ENCODE measurements around the gene PCBP4.

PCBP4 gene

DNA sequence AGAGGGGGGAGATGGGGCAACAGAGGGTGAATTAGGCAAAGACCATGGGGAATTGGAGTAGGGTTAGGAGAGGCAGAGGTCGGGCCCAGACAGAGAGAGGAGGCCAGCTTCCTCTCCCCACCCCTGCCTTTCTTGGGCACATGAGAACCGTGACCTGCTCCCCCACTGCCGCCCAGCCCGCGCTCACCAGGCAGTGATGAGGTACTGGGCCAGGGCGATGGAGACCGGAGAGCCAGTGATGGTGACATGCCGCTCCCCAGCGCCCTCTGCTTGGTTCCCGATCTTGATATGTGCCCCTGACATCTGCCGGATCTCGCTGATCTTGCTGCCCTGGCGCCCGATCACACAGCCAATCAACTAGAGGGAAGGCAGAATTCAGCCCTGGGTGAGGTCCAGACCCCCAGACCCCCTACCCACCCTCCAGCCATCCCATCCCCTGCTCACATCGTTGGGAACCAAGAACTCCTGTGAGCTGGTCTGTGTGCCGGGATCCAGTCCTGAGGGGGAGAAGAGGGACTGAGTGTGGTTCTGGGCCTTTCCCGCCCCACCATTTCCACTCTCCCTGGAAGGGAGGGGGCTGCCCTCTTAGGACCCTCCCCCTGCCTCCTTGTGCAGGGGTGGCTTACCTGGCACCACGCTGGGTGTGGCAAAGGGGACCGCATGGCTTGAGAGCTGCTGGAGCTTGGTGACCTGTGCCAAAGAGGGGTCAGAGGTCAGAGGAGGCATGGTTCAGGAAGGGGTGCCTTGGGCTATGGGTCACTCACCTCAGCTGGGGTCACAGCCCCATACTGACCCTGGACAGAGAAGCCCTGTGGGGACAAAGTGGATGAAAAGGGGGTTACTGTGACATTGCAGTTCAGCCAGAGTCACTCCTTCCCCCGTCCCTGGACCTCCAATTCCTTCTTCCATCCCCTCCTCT lies 8.4 kb downstream of the PCBP4 start:
- peaks cover 63% of the 10 kb centered on the region for H3K36me3 ChIP-seq (ENCODE audit: insufficient read depth, insufficient read length, low read length)
- H3K27me3 ChIP-seq (ENCODE audit: insufficient read depth, insufficient read length): peaks cover 18% of the 10 kb centered on the region
- H3K4me1 ChIP-seq (ENCODE audit: insufficient read depth, insufficient read length): peaks cover 19% of the 10 kb centered on the region
- no peak for DNase-seq (ENCODE audit: low read depth, low spot score)
- H3K4me3 ChIP-seq (ENCODE audit: insufficient read length, low read depth): no peak overlapping the region
- H3K9me3 ChIP-seq (ENCODE audit: insufficient read depth, low read length): no peaks in the 10 kb centered on the region
- TF ChIP-seq YY1 (IDR thresholded peaks at IDR 0.05; ENCODE audit: insufficient read depth, insufficient read length): no peak
- no peak for TF ChIP-seq SUZ12 (IDR thresholded peaks at IDR 0.05; ENCODE audit: extremely low read depth, insufficient read depth, insufficient read length)
- TF ChIP-seq ZNF274 (IDR thresholded peaks at IDR 0.05; ENCODE audit: low read depth, low read length): no peak
- no peak overlapping the region for H3K9ac ChIP-seq (ENCODE audit: insufficient read length, low read depth)

DNA sequence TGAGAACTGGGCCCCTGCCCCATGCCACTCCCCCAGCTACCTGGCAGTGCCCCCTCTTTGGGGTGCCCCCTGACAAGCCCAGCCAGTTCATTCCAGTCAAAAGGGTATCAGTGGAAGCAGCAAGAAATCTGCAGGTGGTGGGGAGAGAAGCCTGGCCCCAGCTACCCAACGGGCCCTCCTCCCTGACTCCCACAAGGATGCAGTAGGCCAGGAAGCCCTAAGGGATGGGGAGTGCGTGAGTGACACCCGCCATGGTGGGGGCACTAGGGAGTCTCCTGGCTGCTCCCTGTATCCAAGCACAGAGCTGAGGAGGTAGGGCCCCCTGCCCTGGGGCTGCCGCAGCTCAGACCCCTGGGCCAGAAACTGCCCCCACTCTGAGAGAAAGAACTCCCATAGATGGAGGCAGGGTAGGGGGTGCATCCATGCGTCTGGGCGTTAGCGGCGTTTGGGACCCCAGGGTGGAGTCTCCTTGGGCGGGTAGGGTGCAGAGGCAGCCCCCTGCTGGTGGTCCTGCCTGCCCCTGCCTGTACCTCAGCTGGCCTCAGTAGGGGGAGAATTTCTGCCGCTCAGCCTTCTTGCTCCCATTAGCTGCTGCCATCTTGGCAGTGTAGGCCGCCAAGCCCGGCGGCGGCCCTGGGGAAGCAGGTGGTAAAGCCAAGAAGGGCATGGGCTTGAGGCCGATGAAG lies 9.6 kb downstream of the PCBP4 start:
- Histone ChIP-seq H3K4me1 (ENCODE audit: insufficient read depth, insufficient read length) (peaks cover 14% of the 10 kb centered on the region), H3K27me3 (ENCODE audit: insufficient read depth, insufficient read length) (peaks cover 26% of the 10 kb centered on the region), H3K4me3 (ENCODE audit: insufficient read length, low read depth) (no peak overlapping the region), H3K9ac (ENCODE audit: insufficient read length, low read depth) (no peak overlapping the region), H3K36me3 (ENCODE audit: insufficient read depth, insufficient read length, low read length) (peaks cover 55% of the 10 kb centered on the region), H3K9me3 (ENCODE audit: insufficient read depth, low read length) (no peaks in the 10 kb centered on the region)
- no peak for DNase-seq (ENCODE audit: low read depth, low spot score)
- TF ChIP-seq YY1 (IDR thresholded peaks at IDR 0.05; ENCODE audit: insufficient read depth, insufficient read length) (no peak), ZNF274 (IDR thresholded peaks at IDR 0.05; ENCODE audit: low read depth, low read length) (no peak), SUZ12 (IDR thresholded peaks at IDR 0.05; ENCODE audit: extremely low read depth, insufficient read depth, insufficient read length) (no peak)

DNA sequence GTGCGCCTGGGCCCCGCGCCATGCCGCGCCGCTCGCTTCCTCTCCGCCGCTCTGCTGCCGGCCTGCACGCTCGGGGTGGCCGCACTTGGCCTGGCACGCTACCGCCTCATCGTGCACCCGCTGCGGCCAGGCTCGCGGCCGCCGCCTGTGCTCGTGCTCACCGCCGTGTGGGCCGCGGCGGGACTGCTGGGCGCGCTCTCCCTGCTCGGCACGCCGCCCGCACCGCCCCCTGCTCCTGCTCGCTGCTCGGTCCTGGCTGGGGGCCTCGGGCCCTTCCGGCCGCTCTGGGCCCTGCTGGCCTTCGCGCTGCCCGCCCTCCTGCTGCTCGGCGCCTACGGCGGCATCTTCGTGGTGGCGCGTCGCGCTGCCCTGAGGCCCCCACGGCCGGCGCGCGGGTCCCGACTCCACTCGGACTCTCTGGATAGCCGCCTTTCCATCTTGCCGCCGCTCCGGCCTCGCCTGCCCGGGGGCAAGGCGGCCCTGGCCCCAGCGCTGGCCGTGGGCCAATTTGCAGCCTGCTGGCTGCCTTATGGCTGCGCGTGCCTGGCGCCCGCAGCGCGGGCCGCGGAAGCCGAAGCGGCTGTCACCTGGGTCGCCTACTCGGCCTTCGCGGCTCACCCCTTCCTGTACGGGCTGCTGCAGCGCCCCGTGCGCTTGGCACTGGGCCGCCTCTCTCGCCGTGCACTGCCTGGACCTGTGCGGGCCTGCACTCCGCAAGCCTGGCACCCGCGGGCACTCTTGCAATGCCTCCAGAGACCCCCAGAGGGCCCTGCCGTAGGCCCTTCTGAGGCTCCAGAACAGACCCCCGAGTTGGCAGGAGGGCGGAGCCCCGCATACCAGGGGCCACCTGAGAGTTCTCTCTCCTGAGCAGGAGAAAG lies 11.1 kb downstream of the PCBP4 start:
- peaks cover 29% of the 10 kb centered on the region for H3K27me3 ChIP-seq (ENCODE audit: insufficient read depth, insufficient read length)
- H3K9me3 ChIP-seq (ENCODE audit: insufficient read depth, low read length): no peaks in the 10 kb centered on the region
- H3K9ac ChIP-seq (ENCODE audit: insufficient read length, low read depth): peak overlapping the region; percentile 82
- no peak for DNase-seq (ENCODE audit: low read depth, low spot score)
- peak overlapping the region; percentile 58 for H3K4me3 ChIP-seq (ENCODE audit: insufficient read length, low read depth)
- TF ChIP-seq YY1 (IDR thresholded peaks at IDR 0.05; ENCODE audit: insufficient read depth, insufficient read length): peak; percentile 10
- TF ChIP-seq ZNF274 (IDR thresholded peaks at IDR 0.05; ENCODE audit: low read depth, low read length): no peak
- peaks cover 12% of the 10 kb centered on the region for H3K4me1 ChIP-seq (ENCODE audit: insufficient read depth, insufficient read length)
- peaks cover 41% of the 10 kb centered on the region for H3K36me3 ChIP-seq (ENCODE audit: insufficient read depth, insufficient read length, low read length)

DNA sequence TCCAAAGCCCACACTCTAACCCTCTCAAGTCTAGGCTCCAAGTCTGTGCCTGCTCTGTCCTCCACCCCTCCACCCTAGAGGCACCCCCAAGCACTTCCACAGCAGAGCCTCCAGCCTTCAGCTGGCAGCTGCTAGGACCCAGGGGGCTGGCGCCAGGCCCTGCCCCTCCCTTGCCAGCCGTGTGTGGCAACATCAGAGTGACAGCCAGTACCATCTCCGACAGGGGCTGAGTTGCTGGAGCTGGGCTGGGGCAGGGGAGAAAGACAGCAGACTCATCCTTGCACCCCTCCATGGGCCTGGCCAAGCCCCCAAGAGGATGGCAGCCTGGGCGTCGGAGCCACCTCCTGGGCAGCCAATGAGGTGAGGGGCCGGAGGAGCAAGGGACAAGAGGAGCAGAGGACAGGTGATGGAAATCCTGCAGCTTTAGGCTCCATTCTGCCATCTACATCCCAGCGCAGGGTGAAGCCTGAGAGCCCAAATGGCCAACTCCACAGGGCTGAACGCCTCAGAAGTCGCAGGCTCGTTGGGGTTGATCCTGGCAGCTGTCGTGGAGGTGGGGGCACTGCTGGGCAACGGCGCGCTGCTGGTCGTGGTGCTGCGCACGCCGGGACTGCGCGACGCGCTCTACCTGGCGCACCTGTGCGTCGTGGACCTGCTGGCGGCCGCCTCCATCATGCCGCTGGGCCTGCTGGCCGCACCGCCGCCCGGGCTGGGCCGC lies 11.9 kb downstream of the PCBP4 start, which contains the start of gene GPR62:
Gene GPR62, plus strand, starts transcription at position 207 of the 718 bp plus-strand sequence. Its CDS starts 272 bp downstream, at position 479.
- no peak for DNase-seq (ENCODE audit: low read depth, low spot score)
- Histone ChIP-seq H3K27me3 (ENCODE audit: insufficient read depth, insufficient read length) (peaks cover 29% of the 10 kb centered on the region), H3K4me3 (ENCODE audit: insufficient read length, low read depth) (peak within 1 kb of the TSS; percentile 58), H3K9me3 (ENCODE audit: insufficient read depth, low read length) (no peaks in the 10 kb centered on the region), H3K9ac (ENCODE audit: insufficient read length, low read depth) (peak within 1 kb of the TSS; percentile 82), H3K36me3 (ENCODE audit: insufficient read depth, insufficient read length, low read length) (peaks cover 33% of the 10 kb centered on the region), H3K4me1 (ENCODE audit: insufficient read depth, insufficient read length) (peaks cover 12% of the 10 kb centered on the region)
- TF ChIP-seq SUZ12 (IDR thresholded peaks at IDR 0.05; ENCODE audit: extremely low read depth, insufficient read depth, insufficient read length) (no peak), YY1 (IDR thresholded peaks at IDR 0.05; ENCODE audit: insufficient read depth, insufficient read length) (no peak), ZNF274 (IDR thresholded peaks at IDR 0.05; ENCODE audit: low read depth, low read length) (no peak)

DNA sequence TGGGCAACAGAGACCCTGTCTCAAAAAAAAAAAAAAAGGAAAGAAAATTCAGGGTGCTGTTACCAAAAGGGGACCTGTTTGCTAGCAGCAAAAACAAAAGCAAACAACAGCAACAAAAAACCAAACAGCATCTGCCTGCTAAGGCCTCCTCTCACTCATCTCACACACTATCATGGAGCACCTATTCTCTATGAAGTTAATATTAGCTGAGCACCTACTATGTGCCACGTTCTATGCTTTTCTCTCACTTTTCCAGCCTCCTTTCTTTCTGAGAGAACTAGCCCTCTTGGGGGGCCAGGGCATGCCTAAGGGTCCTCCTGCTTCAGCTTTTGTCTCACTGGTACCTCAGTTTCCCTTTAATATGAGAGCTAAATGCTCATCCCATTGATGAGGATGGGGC lies 12.5 kb downstream of the PCBP4 start:
- H3K9me3 ChIP-seq (ENCODE audit: insufficient read depth, low read length): no peaks in the 10 kb centered on the region
- H3K27me3 ChIP-seq (ENCODE audit: insufficient read depth, insufficient read length): peaks cover 29% of the 10 kb centered on the region
- peaks cover 12% of the 10 kb centered on the region for H3K4me1 ChIP-seq (ENCODE audit: insufficient read depth, insufficient read length)
- H3K4me3 ChIP-seq (ENCODE audit: insufficient read length, low read depth): no peak overlapping the region
- no peak for TF ChIP-seq SUZ12 (IDR thresholded peaks at IDR 0.05; ENCODE audit: extremely low read depth, insufficient read depth, insufficient read length)
- TF ChIP-seq ZNF274 (IDR thresholded peaks at IDR 0.05; ENCODE audit: low read depth, low read length): no peak
- no peak for TF ChIP-seq YY1 (IDR thresholded peaks at IDR 0.05; ENCODE audit: insufficient read depth, insufficient read length)
- H3K9ac ChIP-seq (ENCODE audit: insufficient read length, low read depth): no peak overlapping the region
- H3K36me3 ChIP-seq (ENCODE audit: insufficient read depth, insufficient read length, low read length): peaks cover 27% of the 10 kb centered on the region
- no peak for DNase-seq (ENCODE audit: low read depth, low spot score)

DNA sequence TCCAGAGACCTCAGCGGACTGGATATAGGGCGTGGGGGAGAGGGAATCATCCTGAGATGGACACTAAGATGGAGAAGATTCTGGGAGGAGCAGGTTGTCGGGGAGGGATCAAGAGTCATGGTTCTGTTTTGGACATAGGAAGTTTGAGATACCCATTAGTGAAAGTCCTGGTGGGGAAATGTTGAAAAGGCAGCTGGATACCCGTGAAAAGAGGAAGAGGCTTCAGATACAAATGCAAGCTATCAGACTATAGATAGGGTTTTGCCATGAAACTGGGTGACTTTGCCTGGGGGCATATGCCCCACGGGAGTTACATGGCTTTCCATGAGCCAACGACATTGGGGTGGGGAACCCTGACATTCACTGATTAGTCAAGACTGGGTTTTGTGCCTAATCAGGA lies 13.1 kb downstream of the PCBP4 start:
- Histone ChIP-seq H3K9ac (ENCODE audit: insufficient read length, low read depth) (no peak overlapping the region), H3K4me3 (ENCODE audit: insufficient read length, low read depth) (no peak overlapping the region), H3K4me1 (ENCODE audit: insufficient read depth, insufficient read length) (peaks cover 12% of the 10 kb centered on the region), H3K9me3 (ENCODE audit: insufficient read depth, low read length) (no peaks in the 10 kb centered on the region), H3K36me3 (ENCODE audit: insufficient read depth, insufficient read length, low read length) (peaks cover 21% of the 10 kb centered on the region), H3K27me3 (ENCODE audit: insufficient read depth, insufficient read length) (peaks cover 33% of the 10 kb centered on the region)
- TF ChIP-seq SUZ12 (IDR thresholded peaks at IDR 0.05; ENCODE audit: extremely low read depth, insufficient read depth, insufficient read length) (no peak), YY1 (IDR thresholded peaks at IDR 0.05; ENCODE audit: insufficient read depth, insufficient read length) (no peak), ZNF274 (IDR thresholded peaks at IDR 0.05; ENCODE audit: low read depth, low read length) (no peak)
- DNase-seq (ENCODE audit: low read depth, low spot score): no peak
